Neural progenitor cell (in vitro differentiated cells): ENCODE results near the gene SNAPC4.

ENCODE experiments used
- EZH2 ChIP-seq: fragments of 200-600 bp; sonication (generic); IDR thresholded peaks from 2 replicates; pipeline ENCODE4 v1.6.1; 2017; ENCODE audit warnings: antibody characterized with exemption, mild to moderate bottlenecking, moderate library complexity
- EZH2phosphoT487 ChIP-seq: fragments of 200-600 bp; sonication (generic); IDR thresholded peaks from 2 replicates; pipeline ENCODE4 v1.6.1; 2017; ENCODE audit warnings: antibody characterized with exemption
- TF ChIP-seq, protein P1 (sequence below): fragments of 200-600 bp; sonication (generic); IDR thresholded peaks from 2 replicates; pipeline ENCODE4 v1.5.1; 2017; ENCODE audit warnings: antibody characterized with exemption, mild to moderate bottlenecking

DNA sequence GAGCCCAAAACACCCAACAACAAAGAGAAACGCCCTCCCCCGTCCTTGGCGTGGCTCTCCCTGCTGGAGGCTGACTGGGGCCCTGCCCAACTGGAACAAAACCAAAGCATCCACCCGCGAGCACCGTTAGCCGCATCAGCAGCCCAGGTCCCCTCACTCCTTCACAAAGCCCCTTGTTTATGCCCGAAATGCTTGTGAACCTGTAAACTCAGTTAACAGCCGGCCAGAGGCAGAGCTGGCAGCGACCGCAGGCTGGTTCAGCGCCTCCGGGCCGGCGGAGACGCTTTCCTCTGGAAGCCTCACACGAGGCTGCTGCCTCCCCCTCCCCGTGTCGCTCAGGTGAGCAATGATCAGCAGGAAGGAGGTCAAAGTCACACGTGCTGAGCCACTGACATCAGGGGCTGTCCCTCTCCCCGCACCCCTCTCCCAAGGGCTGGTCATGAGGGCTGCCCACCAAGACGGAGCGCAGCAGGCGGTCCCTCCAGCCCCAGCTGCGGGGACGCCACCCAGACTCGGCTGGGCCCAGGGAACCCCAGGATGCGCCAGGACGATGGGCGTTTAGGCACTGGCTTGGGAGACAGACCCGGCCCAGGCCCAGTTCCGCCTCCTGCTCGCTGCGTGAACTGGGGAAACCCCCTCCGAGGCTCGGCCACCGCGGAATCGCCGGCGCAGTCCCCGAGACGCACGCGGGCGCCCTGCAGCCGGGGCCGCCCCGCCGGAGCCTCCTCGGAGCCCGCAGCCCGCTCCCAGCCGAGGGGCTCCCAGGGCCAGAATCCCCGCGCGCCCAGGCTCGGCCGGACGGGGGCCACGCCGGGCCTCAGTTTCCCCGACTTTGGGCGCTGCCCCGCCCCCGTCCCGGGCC lies 563 bp downstream of the SNAPC4 start:
- TF ChIP-seq, protein P1, sequence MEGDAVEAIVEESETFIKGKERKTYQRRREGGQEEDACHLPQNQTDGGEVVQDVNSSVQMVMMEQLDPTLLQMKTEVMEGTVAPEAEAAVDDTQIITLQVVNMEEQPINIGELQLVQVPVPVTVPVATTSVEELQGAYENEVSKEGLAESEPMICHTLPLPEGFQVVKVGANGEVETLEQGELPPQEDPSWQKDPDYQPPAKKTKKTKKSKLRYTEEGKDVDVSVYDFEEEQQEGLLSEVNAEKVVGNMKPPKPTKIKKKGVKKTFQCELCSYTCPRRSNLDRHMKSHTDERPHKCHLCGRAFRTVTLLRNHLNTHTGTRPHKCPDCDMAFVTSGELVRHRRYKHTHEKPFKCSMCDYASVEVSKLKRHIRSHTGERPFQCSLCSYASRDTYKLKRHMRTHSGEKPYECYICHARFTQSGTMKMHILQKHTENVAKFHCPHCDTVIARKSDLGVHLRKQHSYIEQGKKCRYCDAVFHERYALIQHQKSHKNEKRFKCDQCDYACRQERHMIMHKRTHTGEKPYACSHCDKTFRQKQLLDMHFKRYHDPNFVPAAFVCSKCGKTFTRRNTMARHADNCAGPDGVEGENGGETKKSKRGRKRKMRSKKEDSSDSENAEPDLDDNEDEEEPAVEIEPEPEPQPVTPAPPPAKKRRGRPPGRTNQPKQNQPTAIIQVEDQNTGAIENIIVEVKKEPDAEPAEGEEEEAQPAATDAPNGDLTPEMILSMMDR: no peak
- TF ChIP-seq EZH2 (no peak), EZH2phosphoT487 (no peak)
